HepG2 (cell line): ENCODE data around the gene RPL41. TPM values are rescaled to one million over a fixed set of nuclear protein-coding genes. Genes with fewer than 3 reads are reported as not detected.
A peak's percentile ranks its signal among the peaks of the same experiment; 100 is the strongest.

Experiments used
- CREM ChIP-seq, 2 experiments: sonication (generic) in 1 of 2; formaldehyde crosslinking in 1 of 2; IDR thresholded peaks; 2 replicates each; pipeline versions ENCODE4 v1.4.0 to v1.6.1; 2016 to 2020; ENCODE audit warnings: antibody characterized with exemption in 1 of 2, mild to moderate bottlenecking in 1 of 2, missing genetic modification reagents in 1 of 2
- CTCF ChIP-seq: sonication (generic); formaldehyde crosslinking; IDR thresholded peaks from 2 replicates; pipeline ENCODE4 v1.5.0; 2020; ENCODE audit warnings: mild to moderate bottlenecking, missing genetic modification reagents, moderate library complexity
- KLF9 ChIP-seq: IDR thresholded peaks from 2 replicates; pipeline ENCODE4 v1.6.1; 2016; ENCODE audit warnings: low read depth
- MXD4 ChIP-seq: IDR thresholded peaks from 2 replicates; pipeline ENCODE4 v1.6.1; 2016; ENCODE audit warnings: mild to moderate bottlenecking, missing biosample characterization, missing genetic modification reagents
- NFATC3 ChIP-seq: sonication (generic); formaldehyde crosslinking; IDR thresholded peaks from 2 replicates; pipeline ENCODE4 v1.5.1; 2020; ENCODE audit warnings: mild to moderate bottlenecking, missing genetic modification reagents
- NR2F6 ChIP-seq, 2 experiments: IDR thresholded peaks; 2 replicates each; pipeline ENCODE4 v1.6.1; 2016; ENCODE audit warnings: antibody characterized with exemption in 1 of 2, mild to moderate bottlenecking in 1 of 2
- SMARCE1 ChIP-seq: fragments of 450-650 bp; IDR thresholded peaks from 2 replicates; pipeline ENCODE4 v1.6.1; 2017; ENCODE audit warnings: borderline replicate concordance
- THAP7 ChIP-seq: sonication (generic); formaldehyde crosslinking; IDR thresholded peaks from 2 replicates; pipeline ENCODE4 v1.8.1; 2023; ENCODE audit warnings: mild to moderate bottlenecking, missing genetic modification reagents
- TMF1 ChIP-seq: sonication (generic); formaldehyde crosslinking; IDR thresholded peaks from 2 replicates; pipeline ENCODE4 v1.8.1; 2022; ENCODE audit warnings: low read depth, missing genetic modification reagents
- ZFP90 ChIP-seq: sonication (generic); formaldehyde crosslinking; IDR thresholded peaks from 2 replicates; pipeline ENCODE4 v1.8.0; 2022; ENCODE audit warnings: missing genetic modification reagents, mild to moderate bottlenecking, inconsistent platforms, borderline replicate concordance
- ZFP91 ChIP-seq: sonication (generic); formaldehyde crosslinking; IDR thresholded peaks from 2 replicates; pipeline ENCODE4 v1.9.0; 2022; ENCODE audit warnings: missing genetic modification reagents, mild to moderate bottlenecking, borderline replicate concordance
- ZNF556 ChIP-seq: sonication (generic); formaldehyde crosslinking; IDR thresholded peaks from 2 replicates; pipeline ENCODE4 v1.4.0; 2020; ENCODE audit warnings: mild to moderate bottlenecking, missing genetic modification reagents, borderline replicate concordance
- polyA plus RNA-seq, 8 experiments: library from polyadenylated mRNA; depleted of rRNA in 3 of 8; stranded (reverse) in 7 of 8; unstranded in 1 of 8; fragments of >200 nt; fragmentation: Illumina TruSeq in 4 of 8; extraction: Trizol in 4 of 8; gene quantifications; 2 replicates each; pipeline versions ENCODE4 v1.2.1 to v1.2.3, GENCODE V29; 2011 to 2016; ENCODE audit warnings: low read depth in 4 of 8, missing spikeins in 1 of 8, mixed read lengths in 1 of 8; ENCODE audit not compliant: insufficient read depth in 1 of 8
- total RNA-seq, 5 experiments: library from RNA; depleted of rRNA; stranded (reverse); fragments of >200 nt; fragmentation: Illumina TruSeq; extraction: Trizol; gene quantifications; 2 replicates each; pipeline ENCODE4 v1.2.3, GENCODE V29; 2016; ENCODE audit warnings: low read depth in 1 of 5
- TF ChIP-seq, protein P1 (sequence below), 2 experiments: sonication (generic) in 1 of 2; formaldehyde crosslinking in 1 of 2; IDR thresholded peaks; 2 replicates each; pipeline versions ENCODE4 v1.6.1 to v1.9.0; 2014 to 2022; ENCODE audit warnings: antibody characterized with exemption in 1 of 2, borderline replicate concordance in 1 of 2, inconsistent platforms in 1 of 2, low read depth in 1 of 2, missing genetic modification reagents in 1 of 2
- TF ChIP-seq, protein P2 (sequence below): sonication (generic); formaldehyde crosslinking; IDR thresholded peaks from 2 replicates; pipeline ENCODE4 v1.4.0; 2020; ENCODE audit warnings: mild to moderate bottlenecking, low read depth, missing genetic modification reagents

Gene RPL41
- total and polyA plus RNA-seq, 2 of the 13 experiments (the other 11 are each of a cell fraction or from before 2014, with no cell fraction given), result 4,012 to 7,670 TPM

GRCh38 chr12:56127888-56128669 lies 11.6 kb downstream of the RPL41 start, which contains the start of gene ESYT1 (continued):
- TF ChIP-seq, protein P1, sequence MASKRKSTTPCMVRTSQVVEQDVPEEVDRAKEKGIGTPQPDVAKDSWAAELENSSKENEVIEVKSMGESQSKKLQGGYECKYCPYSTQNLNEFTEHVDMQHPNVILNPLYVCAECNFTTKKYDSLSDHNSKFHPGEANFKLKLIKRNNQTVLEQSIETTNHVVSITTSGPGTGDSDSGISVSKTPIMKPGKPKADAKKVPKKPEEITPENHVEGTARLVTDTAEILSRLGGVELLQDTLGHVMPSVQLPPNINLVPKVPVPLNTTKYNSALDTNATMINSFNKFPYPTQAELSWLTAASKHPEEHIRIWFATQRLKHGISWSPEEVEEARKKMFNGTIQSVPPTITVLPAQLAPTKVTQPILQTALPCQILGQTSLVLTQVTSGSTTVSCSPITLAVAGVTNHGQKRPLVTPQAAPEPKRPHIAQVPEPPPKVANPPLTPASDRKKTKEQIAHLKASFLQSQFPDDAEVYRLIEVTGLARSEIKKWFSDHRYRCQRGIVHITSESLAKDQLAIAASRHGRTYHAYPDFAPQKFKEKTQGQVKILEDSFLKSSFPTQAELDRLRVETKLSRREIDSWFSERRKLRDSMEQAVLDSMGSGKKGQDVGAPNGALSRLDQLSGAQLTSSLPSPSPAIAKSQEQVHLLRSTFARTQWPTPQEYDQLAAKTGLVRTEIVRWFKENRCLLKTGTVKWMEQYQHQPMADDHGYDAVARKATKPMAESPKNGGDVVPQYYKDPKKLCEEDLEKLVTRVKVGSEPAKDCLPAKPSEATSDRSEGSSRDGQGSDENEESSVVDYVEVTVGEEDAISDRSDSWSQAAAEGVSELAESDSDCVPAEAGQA (IDR thresholded peaks at IDR 0.05; ENCODE audit: low read depth), result no peak
- TF ChIP-seq, protein P1 (CRISPR knock-in tag; IDR thresholded peaks at IDR 0.05; ENCODE audit: borderline replicate concordance), result 0 out of 2 replicates have a peak, but pooled peaks have one; percentile 12
- TF ChIP-seq ZFP90 (CRISPR knock-in tag), result peak; percentile 51; the same call in 1 of the 2 replicates
- 0 out of 2 replicates have a peak, but pooled peaks have one; percentile 71 for TF ChIP-seq KLF9
- TF ChIP-seq ZFP91, result peak; percentile 53; the same call in 1 of the 2 replicates
- peak; percentile 34 for TF ChIP-seq MXD4 (CRISPR knock-in tag)
- TF ChIP-seq CTCF (CRISPR knock-in tag), result peak; percentile 42
- no peak for TF ChIP-seq TMF1 (CRISPR knock-in tag)
- TF ChIP-seq NR2F6 (IDR thresholded peaks at IDR 0.05), result no peak
- TF ChIP-seq NR2F6 (CRISPR knock-in tag; IDR thresholded peaks at IDR 0.05), result no peak
- no peak for TF ChIP-seq THAP7 (CRISPR knock-in tag)
- TF ChIP-seq ZNF556, result peak; percentile 51; the same call in 1 of the 2 replicates
- 0 out of 2 replicates have a peak, but pooled peaks have one; percentile 45 for TF ChIP-seq NFATC3 (CRISPR knock-in tag)
- peak; percentile 87 for TF ChIP-seq CREM (IDR thresholded peaks at IDR 0.05)
- TF ChIP-seq CREM (CRISPR knock-in tag; IDR thresholded peaks at IDR 0.05), result no peak; the same call in 1 of the 2 replicates
- TF ChIP-seq, protein P2, sequence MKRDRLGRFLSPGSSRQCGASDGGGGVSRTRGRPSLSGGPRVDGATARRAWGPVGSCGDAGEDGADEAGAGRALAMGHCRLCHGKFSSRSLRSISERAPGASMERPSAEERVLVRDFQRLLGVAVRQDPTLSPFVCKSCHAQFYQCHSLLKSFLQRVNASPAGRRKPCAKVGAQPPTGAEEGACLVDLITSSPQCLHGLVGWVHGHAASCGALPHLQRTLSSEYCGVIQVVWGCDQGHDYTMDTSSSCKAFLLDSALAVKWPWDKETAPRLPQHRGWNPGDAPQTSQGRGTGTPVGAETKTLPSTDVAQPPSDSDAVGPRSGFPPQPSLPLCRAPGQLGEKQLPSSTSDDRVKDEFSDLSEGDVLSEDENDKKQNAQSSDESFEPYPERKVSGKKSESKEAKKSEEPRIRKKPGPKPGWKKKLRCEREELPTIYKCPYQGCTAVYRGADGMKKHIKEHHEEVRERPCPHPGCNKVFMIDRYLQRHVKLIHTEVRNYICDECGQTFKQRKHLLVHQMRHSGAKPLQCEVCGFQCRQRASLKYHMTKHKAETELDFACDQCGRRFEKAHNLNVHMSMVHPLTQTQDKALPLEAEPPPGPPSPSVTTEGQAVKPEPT (CRISPR knock-in tag), result 0 out of 2 replicates have a peak, but pooled peaks have one; percentile 37
- no peak for TF ChIP-seq SMARCE1
